Left lung (tissue), 10 donors: ENCODE data around the gene GNG2. TPM values are rescaled to one million over a fixed set of nuclear protein-coding genes. Genes with fewer than 3 reads are reported as not detected.

ENCODE experiments used
- ATAC-seq: fragments of 200-7000 bp; cut with Tn5 transposase; one replicate; pipeline ENCODE4 v1.9.1; 2020; ENCODE audit warnings: moderate library complexity
- DNase-seq, 4 donors: peaks; one replicate each; pipeline ENCODE4 v3.0.0-alpha.2; 2013 to 2020
- H3K27ac ChIP-seq, 2 donors: fragments of 200-600 bp; sonication (generic) in 1 of 2; one replicate each; pipeline versions ENCODE4 v1.5.0 to v1.8.0; 2020 to 2021
- H3K27me3 ChIP-seq, 2 donors: fragments of 200-600 bp; sonication (generic) in 1 of 2; one replicate each; pipeline versions ENCODE4 v1.5.0 to v1.8.0; 2020 to 2021
- H3K36me3 ChIP-seq, 2 donors: fragments of 200-600 bp; sonication (generic) in 1 of 2; one replicate each; pipeline versions ENCODE4 v1.5.0 to v1.8.0; 2020 to 2021
- H3K4me1 ChIP-seq, 2 donors: fragments of 200-600 bp; one replicate each; pipeline ENCODE4 v1.8.0; 2021
- H3K4me3 ChIP-seq, 2 donors: fragments of 200-600 bp; sonication (generic) in 1 of 2; one replicate each; pipeline versions ENCODE4 v1.5.0 to v1.8.0; 2020 to 2021; ENCODE audit warnings: mild to moderate bottlenecking in 1 of 2
- H3K9me3 ChIP-seq, 2 donors: fragments of 200-600 bp; sonication (generic) in 1 of 2; one replicate each; pipeline versions ENCODE4 v1.5.0 to v1.8.0; 2020 to 2021
- intact Hi-C, 2 donors: fragments of 100-400 bp; cut with DNase I; formaldehyde crosslinking; loops; one replicate each; pipeline versions ENCODE4 v1.11.2 to v1.14.2; 2022
- polyA plus RNA-seq, 6 donors: library from polyadenylated mRNA; unstranded; fragments of 120-200 nt; gene quantifications; one replicate each; pipeline ENCODE4 v1.2.1, GENCODE V29; 2013; ENCODE audit not compliant: insufficient read length in 6 of 6
- total RNA-seq, 2 donors: library from RNA; stranded (reverse); fragmentation: NEBNext Ultra II Directional; extraction: Animal tissue kit (Norgen Biotek cat#: 25700); gene quantifications; one replicate each; pipeline ENCODE4 v1.2.1, GENCODE V29; 2021
- TF ChIP-seq, protein P1 (sequence below), 2 donors: fragments of 200-600 bp; sonication (generic) in 1 of 2; IDR thresholded peaks; one replicate each; pipeline versions ENCODE4 v1.5.0 to v1.8.0; 2021; ENCODE audit warnings: antibody characterized with exemption in 2 of 2
- donor health status: DM: no; HTN: yes; CAD: no.
- donor health status: DM: no; HTN: no; CAD: no.

The GNG2 gene
- total and polyA plus RNA-seq, 8 donors = 24.3 to 101 (median 84.7) TPM

GRCh38 chr14:51931308-51931707 lies 70.9 kb downstream of the GNG2 start:
- TF ChIP-seq, protein P1, sequence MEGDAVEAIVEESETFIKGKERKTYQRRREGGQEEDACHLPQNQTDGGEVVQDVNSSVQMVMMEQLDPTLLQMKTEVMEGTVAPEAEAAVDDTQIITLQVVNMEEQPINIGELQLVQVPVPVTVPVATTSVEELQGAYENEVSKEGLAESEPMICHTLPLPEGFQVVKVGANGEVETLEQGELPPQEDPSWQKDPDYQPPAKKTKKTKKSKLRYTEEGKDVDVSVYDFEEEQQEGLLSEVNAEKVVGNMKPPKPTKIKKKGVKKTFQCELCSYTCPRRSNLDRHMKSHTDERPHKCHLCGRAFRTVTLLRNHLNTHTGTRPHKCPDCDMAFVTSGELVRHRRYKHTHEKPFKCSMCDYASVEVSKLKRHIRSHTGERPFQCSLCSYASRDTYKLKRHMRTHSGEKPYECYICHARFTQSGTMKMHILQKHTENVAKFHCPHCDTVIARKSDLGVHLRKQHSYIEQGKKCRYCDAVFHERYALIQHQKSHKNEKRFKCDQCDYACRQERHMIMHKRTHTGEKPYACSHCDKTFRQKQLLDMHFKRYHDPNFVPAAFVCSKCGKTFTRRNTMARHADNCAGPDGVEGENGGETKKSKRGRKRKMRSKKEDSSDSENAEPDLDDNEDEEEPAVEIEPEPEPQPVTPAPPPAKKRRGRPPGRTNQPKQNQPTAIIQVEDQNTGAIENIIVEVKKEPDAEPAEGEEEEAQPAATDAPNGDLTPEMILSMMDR (IDR thresholded peaks at IDR 0.05) = no peak
- ATAC-seq = no peak

GRCh38 chr14:51933191-51933590 lies 72.8 kb downstream of the GNG2 start:
- Histone ChIP-seq H3K27me3 (no peaks in the 10 kb centered on the region), H3K27ac (no peak overlapping the region), H3K4me1 (no peaks in the 10 kb centered on the region), H3K36me3 (no peaks in the 10 kb centered on the region), H3K9me3 (no peaks in the 10 kb centered on the region), H3K4me3 (no peak overlapping the region)
- intact Hi-C loops = no loop called here
- TF ChIP-seq, protein P1 (IDR thresholded peaks at IDR 0.05) = no peak
- ATAC-seq = no peak
- no peak for DNase-seq

More at GRCh38 chr14:51931308-51931707, 70.9 kb downstream of the GNG2 start:
- no peak overlapping the region for H3K4me3 ChIP-seq
- no peaks in the 10 kb centered on the region for H3K9me3 ChIP-seq
- intact Hi-C loops = no loop called here
- no peaks in the 10 kb centered on the region for H3K36me3 ChIP-seq
- no peaks in the 10 kb centered on the region for H3K27me3 ChIP-seq
- no peaks in the 10 kb centered on the region for H3K4me1 ChIP-seq
- no peak overlapping the region for H3K27ac ChIP-seq
- DNase-seq = no peak

DNA sequence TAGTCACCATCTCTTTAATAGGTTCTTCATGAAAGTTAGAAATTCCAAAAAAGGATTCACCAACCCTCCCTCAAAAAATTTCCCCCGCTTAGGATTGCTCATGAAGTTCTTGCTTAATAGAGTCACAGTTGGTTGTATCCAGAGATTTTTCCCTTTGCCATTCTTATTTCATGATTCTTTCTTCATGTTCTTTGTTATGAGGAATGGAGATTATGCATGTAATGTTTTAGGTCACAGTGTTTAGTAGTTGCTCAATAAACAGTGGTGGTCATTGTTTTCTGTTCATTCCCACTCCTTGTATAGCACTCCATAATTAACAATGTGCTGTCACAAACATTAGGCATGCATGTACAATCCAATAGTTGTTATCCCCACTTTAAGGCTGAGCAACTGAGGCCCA lies 77.7 kb downstream of the GNG2 start:
- H3K4me3 ChIP-seq = no peak overlapping the region
- TF ChIP-seq, protein P1 (IDR thresholded peaks at IDR 0.05) = no peak
- intact Hi-C loops = no loop called here
- DNase-seq = no peak
- no peaks in the 10 kb centered on the region for H3K27me3 ChIP-seq
- no peaks in the 10 kb centered on the region for H3K4me1 ChIP-seq
- H3K9me3 ChIP-seq = no peaks in the 10 kb centered on the region
- no peaks in the 10 kb centered on the region for H3K36me3 ChIP-seq
- ATAC-seq = no peak
- H3K27ac ChIP-seq = no peak overlapping the region

- intact Hi-C loops = no loop called here
- no peak for ATAC-seq
- no peak overlapping the region for H3K27ac ChIP-seq
These were observed 78.4 kb downstream of the GNG2 start for GRCh38 chr14:51938821-51939220.

GRCh38 chr14:51939226-51939625 lies 78.8 kb downstream of the GNG2 start:
- Histone ChIP-seq H3K9me3 (no peaks in the 10 kb centered on the region), H3K27ac (no peak overlapping the region), H3K27me3 (no peaks in the 10 kb centered on the region), H3K4me3 (no peak overlapping the region), H3K36me3 (no peaks in the 10 kb centered on the region), H3K4me1 (no peaks in the 10 kb centered on the region)
- intact Hi-C loops = no loop called here
- TF ChIP-seq, protein P1 (IDR thresholded peaks at IDR 0.05) = no peak
- no peak for ATAC-seq
- DNase-seq = no peak

More at GRCh38 chr14:51938821-51939220, 78.4 kb downstream of the GNG2 start:
- TF ChIP-seq, protein P1 (IDR thresholded peaks at IDR 0.05) = no peak
- Histone ChIP-seq H3K4me1 (no peaks in the 10 kb centered on the region), H3K27me3 (no peaks in the 10 kb centered on the region), H3K4me3 (no peak overlapping the region), H3K36me3 (no peaks in the 10 kb centered on the region), H3K9me3 (no peaks in the 10 kb centered on the region)
- DNase-seq = no peak
